K562 (cell line): ENCODE results near the gene LCA5L. TPM values are rescaled to one million over a fixed set of nuclear protein-coding genes. Genes with fewer than 3 reads are reported as not detected.

ENCODE experiments used
- BCL6 ChIP-seq: fragments of 250-450 bp; sonication (Bioruptor Pico); IDR thresholded peaks from 2 replicates; pipeline ENCODE4 v1.4.0; 2020
- ELF4 ChIP-seq: fragments of 450-650 bp; formaldehyde crosslinking; IDR thresholded peaks from 2 replicates; pipeline ENCODE4 v1.4.0; 2022; ENCODE audit warnings: missing genetic modification characterization
- GATAD2B ChIP-seq: fragments of 450-650 bp; IDR thresholded peaks from 2 replicates; pipeline ENCODE4 v1.6.1; 2017; ENCODE audit warnings: mild to moderate bottlenecking, borderline replicate concordance
- GTF2E2 ChIP-seq: fragments of 200-800 bp; sonication (Bioruptor generic); IDR thresholded peaks from 2 replicates; pipeline ENCODE4 v1.6.1; 2016; ENCODE audit warnings: missing genetic modification characterization, missing compliant biosample characterization
- HNRNPLL ChIP-seq: fragments of 200-400 bp; formaldehyde crosslinking; IDR thresholded peaks from 2 replicates; pipeline ENCODE4 v1.6.1; 2017; ENCODE audit warnings: low read length, low read depth, mild to moderate bottlenecking; ENCODE audit not compliant: poor library complexity, severe bottlenecking
- IFI16 ChIP-seq: fragments of 250-450 bp; sonication (Bioruptor Pico); IDR thresholded peaks from 2 replicates; pipeline ENCODE4 v2.1.2; 2022; ENCODE audit warnings: mild to moderate bottlenecking, inconsistent platforms
- MAFG ChIP-seq: fragments of 450-650 bp; conservative IDR thresholded peaks from 2 replicates; pipeline ENCODE4 v1.6.1; 2016; ENCODE audit warnings: missing genetic modification characterization, missing compliant biosample characterization
- NCOA1 ChIP-seq: fragments of 450-650 bp; IDR thresholded peaks from 2 replicates; pipeline ENCODE4 v1.6.1; 2016; ENCODE audit warnings: low read depth
- NFIC ChIP-seq: fragments of 450-650 bp; IDR thresholded peaks from 2 replicates; pipeline ENCODE4 v1.6.1; 2017; ENCODE audit warnings: mild to moderate bottlenecking, inconsistent platforms
- RBBP5 ChIP-seq: fragments of 200-600 bp; sonication (generic); IDR thresholded peaks from 2 replicates; pipeline ENCODE4 v1.6.1; 2012; ENCODE audit warnings: borderline replicate concordance, mild to moderate bottlenecking, low read length, control low read depth, inconsistent platforms; ENCODE audit not compliant: insufficient read depth, poor library complexity, severe bottlenecking
- SP1 ChIP-seq: sonication (generic); formaldehyde crosslinking; IDR thresholded peaks from 2 replicates; pipeline ENCODE4 v1.8.1; 2022; ENCODE audit warnings: mild to moderate bottlenecking, missing genetic modification reagents
- SRSF1 ChIP-seq: fragments of 200-400 bp; formaldehyde crosslinking; IDR thresholded peaks from 2 replicates; pipeline ENCODE4 v1.6.1; 2017; ENCODE audit warnings: mild to moderate bottlenecking, low read depth, low read length, moderate library complexity
- STAT5A ChIP-seq: IDR thresholded peaks from 2 replicates; pipeline ENCODE4 v1.6.1; 2012; ENCODE audit warnings: low read length, inconsistent platforms, borderline replicate concordance
- TAF7 ChIP-seq: fragments of 450-650 bp; IDR thresholded peaks from 2 replicates; pipeline ENCODE4 v1.6.1; 2016; ENCODE audit warnings: missing genetic modification characterization, missing compliant biosample characterization
- YBX1 ChIP-seq: fragments of 450-650 bp; IDR thresholded peaks from 2 replicates; pipeline ENCODE4 v1.7.1; 2016; ENCODE audit warnings: mild to moderate bottlenecking
- ZBTB7A ChIP-seq: IDR thresholded peaks from 2 replicates; pipeline ENCODE4 v1.6.1; 2011; ENCODE audit warnings: low read depth, mild to moderate bottlenecking, low read length, moderate library complexity, borderline replicate concordance; ENCODE audit not compliant: control insufficient read depth
- ZNF217 ChIP-seq: sonication (generic); formaldehyde crosslinking; IDR thresholded peaks from 2 replicates; pipeline ENCODE4 v1.8.0; 2022; ENCODE audit warnings: mild to moderate bottlenecking, missing genetic modification reagents
- ZNF263 ChIP-seq: sonication (generic); formaldehyde crosslinking; IDR thresholded peaks from 2 replicates; pipeline ENCODE4 v1.8.0; 2022; ENCODE audit warnings: mild to moderate bottlenecking, missing genetic modification reagents, borderline replicate concordance
- ZNF696 ChIP-seq: fragments of 250-450 bp; sonication (Bioruptor Pico); conservative IDR thresholded peaks from 2 replicates; pipeline ENCODE4 v1.4.0; 2020; ENCODE audit warnings: mild to moderate bottlenecking, moderate library complexity
- polyA plus RNA-seq, 8 experiments: library from polyadenylated mRNA; depleted of rRNA in 4 of 8; stranded (reverse) in 5 of 8; unstranded in 3 of 8; fragments of >200 nt; fragmentation: Nextera tagmentation in 2 of 8; fragmentation: Illumina TruSeq in 1 of 8; extraction: Ambion mirVana in 2 of 8; extraction: Trizol in 1 of 8; gene quantifications; 2 replicates each; pipeline versions ENCODE4 v1.2.1 to v1.2.3, GENCODE V29; 2011 to 2014; ENCODE audit warnings: inconsistent platforms in 1 of 8, missing spikeins in 1 of 8
- total RNA-seq, 7 experiments: library from RNA; depleted of rRNA in 6 of 7; stranded (reverse); fragments of >200 nt in 6 of 7; fragmentation: Illumina TruSeq in 2 of 7; extraction: Trizol in 2 of 7; gene quantifications; 2 replicates each; pipeline versions ENCODE4 v1.2.1 to v1.2.3, GENCODE V29; 2011 to 2021; ENCODE audit warnings: low replicate concordance in 1 of 7
- TF ChIP-seq, protein P1 (sequence below): sonication (generic); formaldehyde crosslinking; IDR thresholded peaks from 2 replicates; pipeline ENCODE4 v1.8.0; 2023; ENCODE audit warnings: mild to moderate bottlenecking, missing genetic modification reagents
- TF ChIP-seq, protein P2 (sequence below): sonication (generic); formaldehyde crosslinking; IDR thresholded peaks from 2 replicates; pipeline ENCODE4 v1.8.0; 2022; ENCODE audit warnings: missing genetic modification reagents, mild to moderate bottlenecking, moderate library complexity, borderline replicate concordance
- TF ChIP-seq, protein P3 (sequence below): fragments of 250-450 bp; sonication (Bioruptor Pico); IDR thresholded peaks from 2 replicates; pipeline ENCODE4 v1.5.0; 2021
- TF ChIP-seq, protein P4 (sequence below): fragments of 450-650 bp; IDR thresholded peaks from 2 replicates; pipeline ENCODE4 v1.6.1; 2017; ENCODE audit warnings: antibody characterized with exemption

Gene LCA5L
- total and polyA plus RNA-seq, 9 of the 15 experiments (the other 6 are each of a cell fraction or from before 2014, with no cell fraction given) = 1.8 to 4.9 (median 3.8) TPM

DNA sequence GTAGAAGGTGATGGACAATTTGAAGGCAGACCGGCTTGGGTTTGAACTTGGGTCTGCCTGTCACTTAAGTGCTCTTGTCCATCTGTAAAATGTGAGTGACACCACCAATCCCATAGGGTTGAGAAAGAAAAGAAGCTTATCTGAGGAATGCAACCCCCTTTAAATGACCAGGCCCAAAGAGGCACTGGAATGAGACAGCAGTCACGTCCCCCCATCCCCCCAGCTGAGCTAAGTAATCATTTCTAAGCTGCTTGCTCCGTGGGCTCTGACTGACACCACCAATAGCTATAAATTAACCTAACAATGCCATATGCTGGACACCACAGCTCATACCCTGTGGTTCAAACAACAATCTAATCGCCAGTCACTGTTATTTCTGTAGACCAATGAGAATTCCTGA, 15.1 kb downstream of the LCA5L start (continued):
- TF ChIP-seq ELF4 (CRISPR knock-in tag) (0 out of 2 replicates have a peak, but pooled peaks have one; percentile 55), NFIC (peak; percentile 63), BCL6 (CRISPR knock-in tag) (no peak), YBX1 (no peak), GTF2E2 (tag) (no peak), ZNF263 (CRISPR knock-in tag) (no peak), TAF7 (no peak), ZBTB7A (peak; percentile 70; the same call in 1 of the 2 replicates), RBBP5 (no peak), ZNF696 (CRISPR knock-in tag) (no peak), HNRNPLL (no peak), ZNF217 (no peak), IFI16 (CRISPR knock-in tag) (no peak), MAFG (tag) (peak; percentile 68), SP1 (CRISPR knock-in tag) (no peak), GATAD2B (peak; percentile 47; the same call in 1 of the 2 replicates), SRSF1 (no peak), NCOA1 (peak; percentile 44; the same call in 1 of the 2 replicates), STAT5A (peak; percentile 54; the same call in 1 of the 2 replicates)
- TF ChIP-seq, protein P1, sequence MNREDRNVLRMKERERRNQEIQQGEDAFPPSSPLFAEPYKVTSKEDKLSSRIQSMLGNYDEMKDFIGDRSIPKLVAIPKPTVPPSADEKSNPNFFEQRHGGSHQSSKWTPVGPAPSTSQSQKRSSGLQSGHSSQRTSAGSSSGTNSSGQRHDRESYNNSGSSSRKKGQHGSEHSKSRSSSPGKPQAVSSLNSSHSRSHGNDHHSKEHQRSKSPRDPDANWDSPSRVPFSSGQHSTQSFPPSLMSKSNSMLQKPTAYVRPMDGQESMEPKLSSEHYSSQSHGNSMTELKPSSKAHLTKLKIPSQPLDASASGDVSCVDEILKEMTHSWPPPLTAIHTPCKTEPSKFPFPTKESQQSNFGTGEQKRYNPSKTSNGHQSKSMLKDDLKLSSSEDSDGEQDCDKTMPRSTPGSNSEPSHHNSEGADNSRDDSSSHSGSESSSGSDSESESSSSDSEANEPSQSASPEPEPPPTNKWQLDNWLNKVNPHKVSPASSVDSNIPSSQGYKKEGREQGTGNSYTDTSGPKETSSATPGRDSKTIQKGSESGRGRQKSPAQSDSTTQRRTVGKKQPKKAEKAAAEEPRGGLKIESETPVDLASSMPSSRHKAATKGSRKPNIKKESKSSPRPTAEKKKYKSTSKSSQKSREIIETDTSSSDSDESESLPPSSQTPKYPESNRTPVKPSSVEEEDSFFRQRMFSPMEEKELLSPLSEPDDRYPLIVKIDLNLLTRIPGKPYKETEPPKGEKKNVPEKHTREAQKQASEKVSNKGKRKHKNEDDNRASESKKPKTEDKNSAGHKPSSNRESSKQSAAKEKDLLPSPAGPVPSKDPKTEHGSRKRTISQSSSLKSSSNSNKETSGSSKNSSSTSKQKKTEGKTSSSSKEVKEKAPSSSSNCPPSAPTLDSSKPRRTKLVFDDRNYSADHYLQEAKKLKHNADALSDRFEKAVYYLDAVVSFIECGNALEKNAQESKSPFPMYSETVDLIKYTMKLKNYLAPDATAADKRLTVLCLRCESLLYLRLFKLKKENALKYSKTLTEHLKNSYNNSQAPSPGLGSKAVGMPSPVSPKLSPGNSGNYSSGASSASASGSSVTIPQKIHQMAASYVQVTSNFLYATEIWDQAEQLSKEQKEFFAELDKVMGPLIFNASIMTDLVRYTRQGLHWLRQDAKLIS (CRISPR knock-in tag) = no peak
- TF ChIP-seq, protein P2, sequence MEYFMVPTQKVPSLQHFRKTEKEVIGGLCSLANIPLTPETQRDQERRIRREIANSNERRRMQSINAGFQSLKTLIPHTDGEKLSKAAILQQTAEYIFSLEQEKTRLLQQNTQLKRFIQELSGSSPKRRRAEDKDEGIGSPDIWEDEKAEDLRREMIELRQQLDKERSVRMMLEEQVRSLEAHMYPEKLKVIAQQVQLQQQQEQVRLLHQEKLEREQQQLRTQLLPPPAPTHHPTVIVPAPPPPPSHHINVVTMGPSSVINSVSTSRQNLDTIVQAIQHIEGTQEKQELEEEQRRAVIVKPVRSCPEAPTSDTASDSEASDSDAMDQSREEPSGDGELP (CRISPR knock-in tag) = peak; percentile 57; the same call in 1 of the 2 replicates
- TF ChIP-seq, protein P3, sequence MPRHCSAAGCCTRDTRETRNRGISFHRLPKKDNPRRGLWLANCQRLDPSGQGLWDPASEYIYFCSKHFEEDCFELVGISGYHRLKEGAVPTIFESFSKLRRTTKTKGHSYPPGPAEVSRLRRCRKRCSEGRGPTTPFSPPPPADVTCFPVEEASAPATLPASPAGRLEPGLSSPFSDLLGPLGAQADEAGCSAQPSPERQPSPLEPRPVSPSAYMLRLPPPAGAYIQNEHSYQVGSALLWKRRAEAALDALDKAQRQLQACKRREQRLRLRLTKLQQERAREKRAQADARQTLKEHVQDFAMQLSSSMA = no peak
- TF ChIP-seq, protein P4, sequence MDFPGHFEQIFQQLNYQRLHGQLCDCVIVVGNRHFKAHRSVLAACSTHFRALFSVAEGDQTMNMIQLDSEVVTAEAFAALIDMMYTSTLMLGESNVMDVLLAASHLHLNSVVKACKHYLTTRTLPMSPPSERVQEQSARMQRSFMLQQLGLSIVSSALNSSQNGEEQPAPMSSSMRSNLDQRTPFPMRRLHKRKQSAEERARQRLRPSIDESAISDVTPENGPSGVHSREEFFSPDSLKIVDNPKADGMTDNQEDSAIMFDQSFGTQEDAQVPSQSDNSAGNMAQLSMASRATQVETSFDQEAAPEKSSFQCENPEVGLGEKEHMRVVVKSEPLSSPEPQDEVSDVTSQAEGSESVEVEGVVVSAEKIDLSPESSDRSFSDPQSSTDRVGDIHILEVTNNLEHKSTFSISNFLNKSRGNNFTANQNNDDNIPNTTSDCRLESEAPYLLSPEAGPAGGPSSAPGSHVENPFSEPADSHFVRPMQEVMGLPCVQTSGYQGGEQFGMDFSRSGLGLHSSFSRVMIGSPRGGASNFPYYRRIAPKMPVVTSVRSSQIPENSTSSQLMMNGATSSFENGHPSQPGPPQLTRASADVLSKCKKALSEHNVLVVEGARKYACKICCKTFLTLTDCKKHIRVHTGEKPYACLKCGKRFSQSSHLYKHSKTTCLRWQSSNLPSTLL = no peak
